ENCODE measurements around the gene ADD2. TPM values are rescaled to one million over a fixed set of nuclear protein-coding genes. Genes with fewer than 3 reads are reported as not detected.

Gene ADD2
- total and polyA plus RNA-seq, 2 experiments from 2014 or later, result not detected

- TF ChIP-seq EZH2phosphoT487 (IDR thresholded peaks at IDR 0.05; ENCODE audit: insufficient read depth, low read depth), result no peak
- no peak for TF ChIP-seq EZH2 (IDR thresholded peaks at IDR 0.05; ENCODE audit: insufficient read depth, poor library complexity, severe bottlenecking)
- Histone ChIP-seq H3F3A (ENCODE audit: insufficient read depth) (no peaks in the 10 kb centered on the region), H3K4me1 (ENCODE audit: insufficient read depth) (no peaks in the 10 kb centered on the region), H3K9ac (no peak overlapping the region), H3K9me2 (ENCODE audit: insufficient read depth) (no peaks in the 10 kb centered on the region), H3K79me2 (ENCODE audit: insufficient read depth) (no peaks in the 10 kb centered on the region), H3K4me2 (ENCODE audit: unreplicated experiment) (no peak overlapping the region), H3K9me3 (ENCODE audit: low read depth) (no peaks in the 10 kb centered on the region), H4K20me1 (ENCODE audit: insufficient read depth) (no peaks in the 10 kb centered on the region), H3K27ac (no peak overlapping the region), H3K27me3 (replicated peaks; ENCODE audit: insufficient read depth) (no peaks in the 10 kb centered on the region), H3K36me3 (ENCODE audit: low read depth) (no peaks in the 10 kb centered on the region), H2AFZ (no peak overlapping the region), H3K4me3 (no peak overlapping the region)
- in situ Hi-C loops (cut with MboI), result no loop called here
- no peak for DNase-seq
- whole genome bisulfite sequencing, 2 experiments (ENCODE audit: low coverage in 1 of 2, low lambda C conversion rate in 2 of 2, missing lambda C conversion rate in 2 of 2), result 44 to 46% methylated on average over 7 to 8 of the region's 8 CpGs
Observed at GRCh38 chr2:70702711-70703395, 65.1 kb downstream of the ADD2 start.

GRCh38 chr2:70698847-70699246 is 69.2 kb downstream of the ADD2 start:
- WGBS, 2 experiments (ENCODE audit: low coverage in 1 of 2, low lambda C conversion rate in 2 of 2, missing lambda C conversion rate in 2 of 2), result 78 to 82% methylated on average over 3 of the region's 3 CpGs

DNA sequence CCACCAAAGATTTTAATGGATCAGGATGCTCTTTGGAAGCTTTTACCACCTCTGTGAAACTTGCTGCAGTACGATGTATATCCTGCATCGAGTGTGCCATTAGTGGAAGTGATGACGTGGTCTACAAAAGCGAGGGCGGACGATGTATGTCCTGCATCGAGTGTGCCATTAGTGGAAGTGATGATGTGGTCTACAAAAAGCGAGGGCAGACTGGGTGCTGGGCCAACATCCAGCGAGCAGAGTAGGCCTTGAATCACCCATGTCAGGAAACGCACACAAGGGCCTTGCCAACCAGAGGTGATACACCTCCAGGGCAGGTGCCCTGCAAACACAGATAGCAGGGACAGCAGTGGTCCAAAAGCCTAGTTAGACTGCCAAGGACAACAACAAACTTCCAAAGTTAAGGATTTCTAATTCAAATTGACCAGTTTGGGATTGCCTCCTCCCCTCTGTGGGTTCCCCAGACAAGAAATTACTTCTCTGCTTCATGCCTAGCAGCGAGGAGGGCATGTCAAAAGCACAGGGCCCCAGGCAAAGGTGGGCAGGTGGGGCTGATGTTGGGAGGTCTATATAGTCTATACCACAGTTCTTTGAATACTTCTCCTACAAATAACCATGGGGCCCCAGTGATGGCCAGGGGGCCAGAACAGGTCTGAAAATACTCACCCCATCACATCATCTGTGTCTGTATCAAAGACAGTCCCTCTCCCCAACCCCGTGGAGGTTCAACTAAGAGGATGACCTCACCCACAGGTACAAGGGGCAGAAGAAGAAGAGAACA is 70.2 kb downstream of the ADD2 start:
- H3F3A ChIP-seq (ENCODE audit: insufficient read depth), result no peaks in the 10 kb centered on the region
- in situ Hi-C loops (cut with MboI), result no loop called here
- no peaks in the 10 kb centered on the region for H4K20me1 ChIP-seq (ENCODE audit: insufficient read depth)
- no peaks in the 10 kb centered on the region for H3K9me3 ChIP-seq (ENCODE audit: low read depth)
- no peaks in the 10 kb centered on the region for H3K79me2 ChIP-seq (ENCODE audit: insufficient read depth)
- H3K4me3 ChIP-seq, result no peak overlapping the region
- 82% methylated on average over 12 of the region's 12 CpGs for WGBS, 2 experiments (ENCODE audit: low coverage in 1 of 2, low lambda C conversion rate in 2 of 2, missing lambda C conversion rate in 2 of 2)
- no peak for DNase-seq
- no peak for TF ChIP-seq EZH2 (IDR thresholded peaks at IDR 0.05; ENCODE audit: insufficient read depth, poor library complexity, severe bottlenecking)
- TF ChIP-seq EZH2phosphoT487 (IDR thresholded peaks at IDR 0.05; ENCODE audit: insufficient read depth, low read depth), result no peak
- no peak overlapping the region for H3K27ac ChIP-seq
- H3K9ac ChIP-seq, result no peak overlapping the region
- H3K27me3 ChIP-seq (replicated peaks; ENCODE audit: insufficient read depth), result 0 out of 2 replicates have a peak, but pooled peaks cover 4% of the 10 kb centered on the region
- no peaks in the 10 kb centered on the region for H3K4me1 ChIP-seq (ENCODE audit: insufficient read depth)
- no peak overlapping the region for H3K4me2 ChIP-seq (ENCODE audit: unreplicated experiment)
- H3K36me3 ChIP-seq (ENCODE audit: low read depth), result no peaks in the 10 kb centered on the region
- no peaks in the 10 kb centered on the region for H3K9me2 ChIP-seq (ENCODE audit: insufficient read depth)
- H2AFZ ChIP-seq, result no peak overlapping the region

More at GRCh38 chr2:70698847-70699246, 69.2 kb downstream of the ADD2 start:
- H3K9ac ChIP-seq, result no peak overlapping the region
- no peaks in the 10 kb centered on the region for H3K9me3 ChIP-seq (ENCODE audit: low read depth)
- no peaks in the 10 kb centered on the region for H3K36me3 ChIP-seq (ENCODE audit: low read depth)
- no peaks in the 10 kb centered on the region for H3F3A ChIP-seq (ENCODE audit: insufficient read depth)
- in situ Hi-C loops (cut with MboI), result no loop called here
- no peaks in the 10 kb centered on the region for H3K9me2 ChIP-seq (ENCODE audit: insufficient read depth)
- no peak for DNase-seq
- H2AFZ ChIP-seq, result no peak overlapping the region
- H3K4me2 ChIP-seq (ENCODE audit: unreplicated experiment), result no peak overlapping the region
- H3K27ac ChIP-seq, result no peak overlapping the region
- H3K27me3 ChIP-seq (replicated peaks; ENCODE audit: insufficient read depth), result no peaks in the 10 kb centered on the region
- H3K4me1 ChIP-seq (ENCODE audit: insufficient read depth), result no peaks in the 10 kb centered on the region
- no peaks in the 10 kb centered on the region for H4K20me1 ChIP-seq (ENCODE audit: insufficient read depth)
- no peak overlapping the region for H3K4me3 ChIP-seq
- TF ChIP-seq EZH2phosphoT487 (IDR thresholded peaks at IDR 0.05; ENCODE audit: insufficient read depth, low read depth) (no peak), EZH2 (IDR thresholded peaks at IDR 0.05; ENCODE audit: insufficient read depth, poor library complexity, severe bottlenecking) (no peak)
- H3K79me2 ChIP-seq (ENCODE audit: insufficient read depth), result no peaks in the 10 kb centered on the region

DNA sequence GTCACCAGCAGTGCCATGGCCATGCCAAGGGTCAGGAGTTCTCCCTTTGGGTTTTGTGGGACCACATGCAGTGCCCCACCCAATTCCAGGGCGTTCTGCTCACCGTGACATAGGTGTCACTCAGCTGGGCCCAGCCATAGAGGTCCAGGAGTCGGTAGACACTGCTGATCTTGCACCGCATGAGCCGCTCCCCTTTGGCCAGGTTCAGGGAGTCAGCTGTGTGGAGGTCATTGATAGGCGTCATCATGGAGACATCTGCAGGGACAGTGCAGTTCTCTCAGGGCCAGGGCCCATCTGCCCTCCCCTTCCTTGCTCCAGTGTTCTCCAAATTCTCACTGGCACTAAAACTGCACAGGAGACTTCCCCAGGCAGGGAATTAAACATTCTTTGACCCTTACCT is 71.9 kb downstream of the ADD2 start:
- no peaks in the 10 kb centered on the region for H3F3A ChIP-seq (ENCODE audit: insufficient read depth)
- 83 to 84% methylated on average over 6 of the region's 6 CpGs for WGBS, 2 experiments (ENCODE audit: low coverage in 1 of 2, low lambda C conversion rate in 2 of 2, missing lambda C conversion rate in 2 of 2)
- H3K4me1 ChIP-seq (ENCODE audit: insufficient read depth), result no peaks in the 10 kb centered on the region
- no peak overlapping the region for H2AFZ ChIP-seq
- DNase-seq, result no peak
- H3K79me2 ChIP-seq (ENCODE audit: insufficient read depth), result no peaks in the 10 kb centered on the region
- H3K9me2 ChIP-seq (ENCODE audit: insufficient read depth), result no peaks in the 10 kb centered on the region
- H3K9ac ChIP-seq, result no peak overlapping the region
- no peak overlapping the region for H3K27ac ChIP-seq
- H3K4me3 ChIP-seq, result no peak overlapping the region
- no peaks in the 10 kb centered on the region for H4K20me1 ChIP-seq (ENCODE audit: insufficient read depth)
- in situ Hi-C loops (cut with MboI), result no loop called here
- TF ChIP-seq EZH2 (IDR thresholded peaks at IDR 0.05; ENCODE audit: insufficient read depth, poor library complexity, severe bottlenecking), result no peak
- TF ChIP-seq EZH2phosphoT487 (IDR thresholded peaks at IDR 0.05; ENCODE audit: insufficient read depth, low read depth), result no peak
- no peaks in the 10 kb centered on the region for H3K36me3 ChIP-seq (ENCODE audit: low read depth)
- H3K4me2 ChIP-seq (ENCODE audit: unreplicated experiment), result no peak overlapping the region
- H3K9me3 ChIP-seq (ENCODE audit: low read depth), result no peaks in the 10 kb centered on the region
- H3K27me3 ChIP-seq (replicated peaks; ENCODE audit: insufficient read depth), result 0 out of 2 replicates have a peak, but pooled peaks cover 4% of the 10 kb centered on the region

All from GM23248 (cell line).